HL-60 (cell line): ENCODE data around the gene EIF4G1.

Experiments
- DNase-seq, 2 experiments: peaks; one replicate each; pipeline ENCODE4 v3.0.0-alpha.2; 2010 to 2020; ENCODE audit warnings: low read depth in 1 of 2, low spot score in 1 of 2
- H3K27ac ChIP-seq: fragments of 250-450 bp; sonication (Bioruptor Pico); replicated peaks from 2 replicates; pipeline ENCODE4 v1.5.1; 2020; ENCODE audit warnings: mild to moderate bottlenecking, moderate library complexity
- H3K27me3 ChIP-seq: fragments of 250-450 bp; sonication (Bioruptor Pico); 2 replicates; pipeline ENCODE4 v1.5.1; 2021; ENCODE audit warnings: mild to moderate bottlenecking, moderate library complexity; ENCODE audit not compliant: insufficient read depth, poor library complexity, severe bottlenecking
- H3K4me3 ChIP-seq: replicated peaks from 2 replicates; pipeline ENCODE4 v1.5.1; 2011; ENCODE audit warnings: mild to moderate bottlenecking, control low read depth, low read length; ENCODE audit not compliant: insufficient read depth
- GABPA ChIP-seq: IDR thresholded peaks from 2 replicates; pipeline ENCODE4 v1.6.1; 2012; ENCODE audit warnings: low read depth
- POLR2AphosphoS5 ChIP-seq: IDR thresholded peaks from 2 replicates; pipeline ENCODE4 v1.6.1; 2012; ENCODE audit warnings: low read depth
- SPI1 ChIP-seq: IDR thresholded peaks from 2 replicates; pipeline ENCODE4 v1.6.1; 2012; ENCODE audit warnings: low read depth, mild to moderate bottlenecking, borderline replicate concordance
- TF ChIP-seq, protein P1 (sequence below): IDR thresholded peaks from 2 replicates; pipeline ENCODE4 v1.6.1; 2012; ENCODE audit warnings: low read depth; ENCODE audit not compliant: insufficient replicate concordance
- TF ChIP-seq, protein P2 (sequence below): IDR thresholded peaks from one replicate; pipeline ENCODE4 v1.5.1; 2011; ENCODE audit warnings: low read length, control low read depth, inconsistent platforms; ENCODE audit not compliant: insufficient read depth

Gene EIF4G1

DNA sequence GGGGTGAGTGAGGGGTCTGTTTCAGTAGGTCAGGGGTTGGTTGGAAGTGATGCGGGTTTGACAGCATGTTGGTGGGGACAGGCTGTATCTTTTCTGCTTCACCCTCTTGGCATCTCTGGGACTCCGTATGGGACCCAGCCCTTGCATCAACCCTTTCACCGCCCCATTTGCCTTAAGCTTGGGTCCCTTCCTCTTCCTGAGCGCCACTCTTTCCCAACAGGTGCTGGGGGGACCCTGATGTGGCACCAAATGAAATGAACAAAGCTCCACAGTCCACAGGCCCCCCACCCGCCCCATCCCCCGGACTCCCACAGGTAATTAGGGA, 1.1 kb downstream of the EIF4G1 start:
- Histone ChIP-seq H3K27ac (peak overlapping the region; percentile 98), H3K4me3 (peak overlapping the region; percentile 88), H3K27me3 (no peaks in the 10 kb centered on the region)
- DNase-seq, result peak in 1 of 2 experiments; percentile 65
- TF ChIP-seq, protein P1, sequence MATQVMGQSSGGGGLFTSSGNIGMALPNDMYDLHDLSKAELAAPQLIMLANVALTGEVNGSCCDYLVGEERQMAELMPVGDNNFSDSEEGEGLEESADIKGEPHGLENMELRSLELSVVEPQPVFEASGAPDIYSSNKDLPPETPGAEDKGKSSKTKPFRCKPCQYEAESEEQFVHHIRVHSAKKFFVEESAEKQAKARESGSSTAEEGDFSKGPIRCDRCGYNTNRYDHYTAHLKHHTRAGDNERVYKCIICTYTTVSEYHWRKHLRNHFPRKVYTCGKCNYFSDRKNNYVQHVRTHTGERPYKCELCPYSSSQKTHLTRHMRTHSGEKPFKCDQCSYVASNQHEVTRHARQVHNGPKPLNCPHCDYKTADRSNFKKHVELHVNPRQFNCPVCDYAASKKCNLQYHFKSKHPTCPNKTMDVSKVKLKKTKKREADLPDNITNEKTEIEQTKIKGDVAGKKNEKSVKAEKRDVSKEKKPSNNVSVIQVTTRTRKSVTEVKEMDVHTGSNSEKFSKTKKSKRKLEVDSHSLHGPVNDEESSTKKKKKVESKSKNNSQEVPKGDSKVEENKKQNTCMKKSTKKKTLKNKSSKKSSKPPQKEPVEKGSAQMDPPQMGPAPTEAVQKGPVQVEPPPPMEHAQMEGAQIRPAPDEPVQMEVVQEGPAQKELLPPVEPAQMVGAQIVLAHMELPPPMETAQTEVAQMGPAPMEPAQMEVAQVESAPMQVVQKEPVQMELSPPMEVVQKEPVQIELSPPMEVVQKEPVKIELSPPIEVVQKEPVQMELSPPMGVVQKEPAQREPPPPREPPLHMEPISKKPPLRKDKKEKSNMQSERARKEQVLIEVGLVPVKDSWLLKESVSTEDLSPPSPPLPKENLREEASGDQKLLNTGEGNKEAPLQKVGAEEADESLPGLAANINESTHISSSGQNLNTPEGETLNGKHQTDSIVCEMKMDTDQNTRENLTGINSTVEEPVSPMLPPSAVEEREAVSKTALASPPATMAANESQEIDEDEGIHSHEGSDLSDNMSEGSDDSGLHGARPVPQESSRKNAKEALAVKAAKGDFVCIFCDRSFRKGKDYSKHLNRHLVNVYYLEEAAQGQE, result no peak
- no peak for TF ChIP-seq POLR2AphosphoS5
- TF ChIP-seq SPI1, result peak; percentile 29; the same call in 1 of the 2 replicates

DNA sequence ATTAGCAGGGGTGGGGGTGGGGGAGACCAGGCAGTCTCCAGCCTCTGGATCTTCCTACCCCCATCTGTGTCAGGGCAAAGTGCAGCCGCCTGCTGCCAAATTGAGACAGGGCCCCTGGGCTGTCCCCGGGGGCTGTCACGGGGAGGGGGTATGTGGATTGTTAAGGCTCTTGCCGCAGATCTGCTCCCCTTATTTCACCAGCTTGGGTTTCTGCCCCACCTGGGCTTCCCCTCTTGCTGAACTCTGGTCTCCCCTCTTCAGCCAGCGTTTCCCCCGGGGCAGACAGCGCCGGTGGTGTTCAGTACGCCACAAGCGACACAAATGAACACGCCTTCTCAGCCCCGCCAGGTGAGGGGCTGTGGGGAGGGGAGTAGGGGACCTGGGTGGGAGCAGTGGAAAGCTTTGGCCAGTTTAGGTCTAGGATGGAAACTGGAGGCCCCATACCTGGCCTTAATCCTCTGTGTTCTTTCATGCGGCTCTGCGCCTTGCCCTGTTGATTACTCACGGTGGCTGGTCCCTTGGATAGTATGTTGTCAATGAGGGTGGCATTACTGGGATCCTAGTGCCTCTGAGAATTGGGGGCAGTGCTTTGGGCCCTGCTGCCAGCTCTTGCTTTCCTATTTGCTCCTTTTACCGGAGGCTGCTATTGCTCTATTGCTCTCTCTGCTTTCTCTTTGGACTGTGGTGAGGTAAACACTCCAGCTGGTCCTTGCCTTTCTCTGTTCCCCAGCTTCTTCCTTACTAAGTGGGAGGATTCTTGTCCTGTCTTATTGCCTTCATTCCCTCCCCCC, 1.7 kb downstream of the EIF4G1 start:
- peak overlapping the region; percentile 88 for H3K4me3 ChIP-seq
- DNase-seq, result no peak
- H3K27me3 ChIP-seq, result no peaks in the 10 kb centered on the region
- no peak for TF ChIP-seq GABPA
- TF ChIP-seq, protein P2, sequence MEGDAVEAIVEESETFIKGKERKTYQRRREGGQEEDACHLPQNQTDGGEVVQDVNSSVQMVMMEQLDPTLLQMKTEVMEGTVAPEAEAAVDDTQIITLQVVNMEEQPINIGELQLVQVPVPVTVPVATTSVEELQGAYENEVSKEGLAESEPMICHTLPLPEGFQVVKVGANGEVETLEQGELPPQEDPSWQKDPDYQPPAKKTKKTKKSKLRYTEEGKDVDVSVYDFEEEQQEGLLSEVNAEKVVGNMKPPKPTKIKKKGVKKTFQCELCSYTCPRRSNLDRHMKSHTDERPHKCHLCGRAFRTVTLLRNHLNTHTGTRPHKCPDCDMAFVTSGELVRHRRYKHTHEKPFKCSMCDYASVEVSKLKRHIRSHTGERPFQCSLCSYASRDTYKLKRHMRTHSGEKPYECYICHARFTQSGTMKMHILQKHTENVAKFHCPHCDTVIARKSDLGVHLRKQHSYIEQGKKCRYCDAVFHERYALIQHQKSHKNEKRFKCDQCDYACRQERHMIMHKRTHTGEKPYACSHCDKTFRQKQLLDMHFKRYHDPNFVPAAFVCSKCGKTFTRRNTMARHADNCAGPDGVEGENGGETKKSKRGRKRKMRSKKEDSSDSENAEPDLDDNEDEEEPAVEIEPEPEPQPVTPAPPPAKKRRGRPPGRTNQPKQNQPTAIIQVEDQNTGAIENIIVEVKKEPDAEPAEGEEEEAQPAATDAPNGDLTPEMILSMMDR, result no peak
- TF ChIP-seq SPI1, result no peak
- TF ChIP-seq, protein P1, result no peak
- peak overlapping the region; percentile 98 for H3K27ac ChIP-seq

DNA sequence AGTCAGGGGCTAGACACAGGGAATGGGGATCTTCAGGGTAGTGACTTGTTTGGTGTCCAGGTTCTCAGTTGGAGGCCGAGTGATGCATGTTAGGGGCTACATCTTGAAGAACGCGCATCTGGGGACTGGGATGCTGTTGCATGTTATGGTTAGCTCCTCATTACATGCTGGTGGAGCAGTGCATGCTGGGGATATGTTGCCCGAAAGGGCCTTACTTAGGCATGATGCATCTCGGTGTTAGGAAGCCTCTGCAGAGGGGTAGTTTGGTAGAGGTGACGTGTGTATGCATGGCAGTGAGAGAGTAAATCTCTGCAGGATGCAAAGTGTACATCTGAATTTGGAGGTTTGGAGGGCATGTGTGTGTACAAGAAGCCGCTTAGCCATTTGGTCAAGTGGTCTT, 2.4 kb downstream of the EIF4G1 start:
- Histone ChIP-seq H3K27ac (no peak overlapping the region), H3K27me3 (no peaks in the 10 kb centered on the region), H3K4me3 (peak overlapping the region; percentile 88)
- no peak for DNase-seq
- no peak for TF ChIP-seq SPI1
- TF ChIP-seq, protein P2, result no peak
- TF ChIP-seq POLR2AphosphoS5, result no peak
- TF ChIP-seq, protein P1, result no peak
- TF ChIP-seq GABPA, result no peak
